GM21528 (cell line): ENCODE data around the gene ANKRD13A.
"Not testable (repeated sequence)": the region's sequence is repeated elsewhere in the genome, so short reads cannot be mapped to it uniquely, and the experiment has no call there.

ENCODE experiments used
- ATAC-seq: cut with Tn5 transposase; IDR thresholded peaks from one replicate; pipeline ENCODE4 v1.9.1; 2021; ENCODE audit warnings: mild to moderate bottlenecking, moderate library complexity; ENCODE audit not compliant: unreplicated experiment, low FRiP score

Gene ANKRD13A

GRCh38 chr12:110046451-110047187 is 47.4 kb downstream of the ANKRD13A start:
- no peak for ATAC-seq

- no peak for ATAC-seq
Measured at GRCh38 chr12:110047297-110047940, 48.2 kb downstream of the ANKRD13A start.

GRCh38 chr12:110048242-110049027 is 49.2 kb downstream of the ANKRD13A start, which contains the start of gene C12orf76:
Gene C12orf76 (minus strand): TSS chr12:110048522. CDS start chr12:110048495, 27 bp downstream.
- peak; percentile 96 for ATAC-seq

- peak; percentile 10 for ATAC-seq
Measured at GRCh38 chr12:110049034-110049433, 49.8 kb downstream of the ANKRD13A start.

GRCh38 chr12:110049666-110050065 is 50.4 kb downstream of the ANKRD13A start:
- ATAC-seq: not testable (repeated sequence)

GRCh38 chr12:110050927-110051326 is 51.7 kb downstream of the ANKRD13A start:
- ATAC-seq: no peak

- not testable (repeated sequence) for ATAC-seq
Measured at GRCh38 chr12:110055375-110056352, 56.4 kb downstream of the ANKRD13A start.

GRCh38 chr12:110056643-110057042 is 57.4 kb downstream of the ANKRD13A start:
- ATAC-seq: not testable (repeated sequence)

- ATAC-seq: no peak
Measured at GRCh38 chr12:110058875-110059615, 59.8 kb downstream of the ANKRD13A start.

GRCh38 chr12:110059651-110060000 is 60.4 kb downstream of the ANKRD13A start:
- no peak for ATAC-seq

- no peak for ATAC-seq
Measured at GRCh38 chr12:110062241-110062640, 63.0 kb downstream of the ANKRD13A start.

GRCh38 chr12:110065540-110065939 is 66.3 kb downstream of the ANKRD13A start:
- ATAC-seq: no peak

- ATAC-seq: no peak
Measured at GRCh38 chr12:110067531-110067930, 68.3 kb downstream of the ANKRD13A start.

- ATAC-seq: not testable (repeated sequence)
Measured at GRCh38 chr12:110068115-110068514, 68.9 kb downstream of the ANKRD13A start.

GRCh38 chr12:110068654-110069053 is 69.4 kb downstream of the ANKRD13A start:
- no peak for ATAC-seq

- no peak for ATAC-seq
Measured at GRCh38 chr12:110071504-110071903, 72.3 kb downstream of the ANKRD13A start.

GRCh38 chr12:110071967-110072366 is 72.7 kb downstream of the ANKRD13A start:
- no peak for ATAC-seq

- ATAC-seq: not testable (repeated sequence)
Measured at GRCh38 chr12:110072636-110073035, 73.4 kb downstream of the ANKRD13A start.
